ENCODE results near the gene GHRH.

GRCh38 chr20:37230200-37230599 is 31.4 kb downstream of the GHRH start:
- TF ChIP-seq CTCF (IDR thresholded peaks at IDR 0.05; ENCODE audit: low read depth, low read length), result no peak
- TF ChIP-seq POLR2A (IDR thresholded peaks at IDR 0.05; ENCODE audit: extremely low read depth, insufficient read length), result no peak
- TF ChIP-seq MYC (IDR thresholded peaks at IDR 0.05; ENCODE audit: low read depth, low read length), result no peak
- TF ChIP-seq MAX (IDR thresholded peaks at IDR 0.05; ENCODE audit: low read depth, low read length), result no peak
